GM18907 (cell line): Measurements from ENCODE around the gene SEMA4C.

Source experiments
- ATAC-seq: cut with Tn5 transposase; IDR thresholded peaks from one replicate; pipeline ENCODE4 v1.9.1; 2021; ENCODE audit warnings: mild to moderate bottlenecking, moderate library complexity; ENCODE audit not compliant: unreplicated experiment

The SEMA4C gene, protein sequence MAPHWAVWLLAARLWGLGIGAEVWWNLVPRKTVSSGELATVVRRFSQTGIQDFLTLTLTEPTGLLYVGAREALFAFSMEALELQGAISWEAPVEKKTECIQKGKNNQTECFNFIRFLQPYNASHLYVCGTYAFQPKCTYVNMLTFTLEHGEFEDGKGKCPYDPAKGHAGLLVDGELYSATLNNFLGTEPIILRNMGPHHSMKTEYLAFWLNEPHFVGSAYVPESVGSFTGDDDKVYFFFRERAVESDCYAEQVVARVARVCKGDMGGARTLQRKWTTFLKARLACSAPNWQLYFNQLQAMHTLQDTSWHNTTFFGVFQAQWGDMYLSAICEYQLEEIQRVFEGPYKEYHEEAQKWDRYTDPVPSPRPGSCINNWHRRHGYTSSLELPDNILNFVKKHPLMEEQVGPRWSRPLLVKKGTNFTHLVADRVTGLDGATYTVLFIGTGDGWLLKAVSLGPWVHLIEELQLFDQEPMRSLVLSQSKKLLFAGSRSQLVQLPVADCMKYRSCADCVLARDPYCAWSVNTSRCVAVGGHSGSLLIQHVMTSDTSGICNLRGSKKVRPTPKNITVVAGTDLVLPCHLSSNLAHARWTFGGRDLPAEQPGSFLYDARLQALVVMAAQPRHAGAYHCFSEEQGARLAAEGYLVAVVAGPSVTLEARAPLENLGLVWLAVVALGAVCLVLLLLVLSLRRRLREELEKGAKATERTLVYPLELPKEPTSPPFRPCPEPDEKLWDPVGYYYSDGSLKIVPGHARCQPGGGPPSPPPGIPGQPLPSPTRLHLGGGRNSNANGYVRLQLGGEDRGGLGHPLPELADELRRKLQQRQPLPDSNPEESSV

DNA sequence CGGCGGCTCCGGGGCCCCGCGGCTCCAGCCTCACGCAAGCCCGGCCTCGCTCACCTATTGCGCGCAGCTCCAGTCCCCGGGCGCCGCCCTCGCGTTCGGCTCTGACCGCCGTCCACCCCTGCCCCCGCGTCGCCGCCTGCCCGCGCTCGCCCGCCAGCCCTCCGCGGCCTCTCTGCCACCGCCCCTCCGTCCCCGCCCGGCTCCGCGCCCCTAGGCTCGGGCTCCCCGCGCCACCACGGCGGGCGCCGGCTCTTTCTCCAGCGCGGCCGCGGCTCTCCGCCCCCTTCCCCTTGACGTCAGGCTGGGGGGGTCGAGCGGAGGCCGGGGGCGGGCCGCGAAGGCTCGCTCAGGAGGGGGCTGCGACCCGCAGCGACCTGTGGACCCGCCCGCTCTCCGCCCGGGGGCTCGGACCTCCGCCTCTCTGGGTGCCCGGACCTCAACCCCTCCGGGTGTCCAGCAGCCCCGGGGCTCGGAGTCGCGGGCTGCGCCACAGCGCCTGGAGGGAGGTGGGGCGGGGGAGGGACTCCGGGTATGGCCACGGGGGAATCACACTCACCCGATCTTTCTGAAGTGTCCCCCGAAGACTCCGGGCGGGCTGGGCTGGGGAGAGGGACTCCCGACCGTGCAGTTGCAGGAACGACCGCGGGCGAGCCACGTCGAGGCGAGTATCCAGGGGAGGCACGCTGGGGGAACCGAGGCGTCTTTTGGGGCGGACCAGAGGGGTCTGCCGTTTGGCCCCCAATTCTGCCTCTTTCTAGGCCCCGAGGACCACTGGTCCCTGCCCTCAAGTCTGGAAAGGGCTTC is at the start of gene SEMA4C:
TSS of gene SEMA4C (minus strand) at position 259 of the 804 bp plus-strand sequence. CDS start 2,194 bp downstream, outside the sequence.
- ATAC-seq, result no peak

DNA sequence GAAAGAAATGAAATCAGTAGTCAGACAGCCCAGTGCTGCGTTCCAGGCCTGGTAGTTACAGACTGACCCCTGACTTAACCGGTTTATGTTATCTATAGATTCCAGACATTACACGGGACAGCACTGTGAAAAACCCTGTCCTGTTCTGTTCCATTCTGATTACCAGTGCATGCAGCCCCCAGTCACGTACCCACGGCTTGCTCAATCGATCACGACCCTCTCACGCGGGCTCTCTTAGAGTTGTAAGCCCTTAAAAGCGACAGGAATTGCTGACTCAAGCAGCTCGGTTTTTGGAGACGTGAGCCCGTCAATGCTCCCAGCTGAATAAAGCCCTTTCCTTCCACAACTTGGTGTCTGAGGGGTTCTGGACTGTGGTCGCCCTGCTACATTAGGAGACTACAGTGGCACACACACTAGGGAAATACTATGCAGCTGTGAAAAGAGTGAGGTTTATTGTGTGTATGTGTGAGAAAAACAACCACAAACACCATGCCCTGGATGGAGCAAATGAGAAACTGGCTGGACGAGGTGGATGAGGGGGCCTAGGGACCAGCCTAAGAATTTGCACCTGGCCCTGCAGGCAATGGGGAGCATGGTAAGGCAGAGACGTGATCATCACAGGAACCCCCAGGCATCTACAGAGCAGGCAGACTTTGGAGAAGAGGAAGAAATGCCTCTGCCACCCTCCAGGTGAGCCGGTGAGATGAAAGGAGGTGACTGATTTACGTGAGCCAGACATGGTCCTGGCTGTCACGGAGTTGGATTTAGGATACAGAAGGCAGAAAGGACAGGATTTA is 49.1 kb upstream of the SEMA4C start:
- ATAC-seq, result no peak

DNA sequence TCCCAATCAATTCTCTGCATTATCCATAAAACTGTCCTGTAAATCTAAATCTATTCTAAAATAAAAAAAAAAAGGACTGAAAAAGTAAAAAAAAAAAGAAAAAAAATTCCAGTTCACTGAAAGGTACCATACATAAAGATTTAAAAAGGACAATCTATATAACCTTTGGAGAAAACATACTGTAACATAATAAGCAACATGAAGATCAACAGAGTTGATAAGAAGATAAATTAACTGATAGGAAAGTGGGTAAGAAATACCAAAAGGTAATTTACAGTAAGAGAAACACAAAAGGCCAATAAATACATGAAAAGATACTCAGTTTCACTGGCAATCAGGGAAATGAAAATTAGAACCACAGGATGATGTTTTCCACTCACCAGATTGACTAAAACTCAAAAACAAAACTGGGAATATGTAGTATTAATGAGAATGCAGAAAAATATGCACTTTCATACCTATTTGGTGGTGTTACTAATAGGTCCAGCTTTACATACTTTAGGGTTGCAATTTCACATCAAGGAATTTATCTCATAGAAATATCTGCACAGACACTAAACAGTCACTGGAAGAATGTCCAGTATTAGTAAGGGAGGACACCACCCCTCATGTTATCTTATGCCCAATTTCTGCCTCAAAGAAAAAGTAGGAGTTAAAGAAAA is 48.3 kb upstream of the SEMA4C start:
- no peak for ATAC-seq

DNA sequence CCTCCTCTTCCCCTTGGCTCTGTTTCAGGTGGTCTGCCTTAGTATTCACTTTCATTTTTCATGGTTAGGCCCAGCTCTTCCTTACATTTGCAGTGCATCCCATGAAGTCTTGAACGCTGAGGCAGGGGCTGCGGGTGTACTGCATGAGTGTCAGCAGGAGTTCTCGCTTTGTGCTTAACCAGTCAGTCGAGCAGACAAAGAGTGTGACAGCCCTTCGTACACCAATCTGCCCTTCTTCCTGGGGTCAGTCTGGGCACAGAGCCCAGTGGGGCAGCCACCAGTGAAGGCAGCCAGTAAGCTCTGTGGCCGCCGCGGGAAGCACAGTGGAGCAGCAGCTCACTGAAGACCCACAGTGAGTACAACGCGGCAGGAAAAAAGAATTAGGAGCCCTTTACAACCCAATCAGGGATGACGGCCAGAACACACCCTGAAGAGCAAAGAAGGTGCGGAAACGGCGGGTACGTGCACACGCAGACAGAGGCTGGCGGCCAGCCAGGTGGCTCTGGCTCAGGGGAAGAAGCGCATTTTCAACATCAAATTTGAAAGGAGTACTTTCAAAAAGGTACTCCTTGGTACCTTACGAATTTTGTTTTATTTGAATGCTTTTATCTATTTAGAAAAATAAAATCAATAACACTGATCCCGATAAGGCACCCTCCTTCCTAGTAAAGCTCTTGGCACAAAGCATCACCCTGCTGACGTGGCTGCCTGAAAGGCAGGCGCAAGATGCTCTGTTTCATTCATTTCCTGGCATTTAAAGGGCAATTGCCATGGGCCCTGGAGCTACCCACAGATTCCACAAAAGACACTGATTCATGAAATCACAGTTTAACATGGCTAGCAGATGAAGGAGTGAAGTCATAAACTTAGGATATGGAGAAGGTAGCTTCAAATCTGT is 47.0 kb upstream of the SEMA4C start:
- ATAC-seq, result no peak

DNA sequence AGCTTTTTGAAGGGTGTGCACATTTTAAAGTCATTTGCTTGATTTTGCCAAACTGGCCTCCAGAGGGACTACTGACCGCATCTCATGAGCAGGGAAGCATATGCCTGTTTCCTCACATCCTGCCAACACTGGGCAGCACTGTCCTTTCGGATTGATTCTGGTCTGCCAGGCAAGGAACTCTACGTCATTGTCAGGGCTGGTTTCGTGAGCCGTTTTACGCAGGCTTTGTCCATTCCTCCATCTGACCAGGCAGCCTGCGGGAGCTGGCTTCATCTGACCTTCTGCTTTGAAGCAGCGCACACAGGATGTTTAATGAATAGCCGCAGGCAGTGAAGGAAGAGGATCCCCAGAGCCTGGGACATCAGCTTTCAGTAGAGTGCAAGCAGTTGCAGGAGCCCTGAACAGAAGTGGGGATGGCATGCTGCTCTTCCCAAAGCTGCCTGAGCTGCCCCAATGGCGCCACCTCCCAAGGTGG is 46.3 kb upstream of the SEMA4C start:
- no peak for ATAC-seq

DNA sequence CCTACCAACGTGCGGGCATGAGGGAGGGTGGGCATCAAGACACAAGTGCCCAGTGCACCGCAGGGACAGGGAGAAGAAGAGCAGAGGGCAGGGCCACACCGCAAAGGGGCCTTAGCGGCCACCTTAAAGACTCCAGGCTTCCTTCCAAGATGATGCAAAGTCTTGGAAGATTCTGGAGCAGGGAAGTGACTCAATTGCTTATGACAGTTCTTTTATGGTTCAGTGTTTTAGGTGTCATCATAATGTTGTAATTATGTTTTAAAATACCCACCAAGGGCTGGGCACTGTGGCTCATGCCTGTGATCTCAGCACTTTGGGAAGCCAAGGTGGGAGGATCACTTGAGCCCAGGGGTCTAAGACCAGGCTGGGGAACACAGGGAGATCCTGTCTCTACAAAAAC is 44.5 kb upstream of the SEMA4C start:
- no peak for ATAC-seq

DNA sequence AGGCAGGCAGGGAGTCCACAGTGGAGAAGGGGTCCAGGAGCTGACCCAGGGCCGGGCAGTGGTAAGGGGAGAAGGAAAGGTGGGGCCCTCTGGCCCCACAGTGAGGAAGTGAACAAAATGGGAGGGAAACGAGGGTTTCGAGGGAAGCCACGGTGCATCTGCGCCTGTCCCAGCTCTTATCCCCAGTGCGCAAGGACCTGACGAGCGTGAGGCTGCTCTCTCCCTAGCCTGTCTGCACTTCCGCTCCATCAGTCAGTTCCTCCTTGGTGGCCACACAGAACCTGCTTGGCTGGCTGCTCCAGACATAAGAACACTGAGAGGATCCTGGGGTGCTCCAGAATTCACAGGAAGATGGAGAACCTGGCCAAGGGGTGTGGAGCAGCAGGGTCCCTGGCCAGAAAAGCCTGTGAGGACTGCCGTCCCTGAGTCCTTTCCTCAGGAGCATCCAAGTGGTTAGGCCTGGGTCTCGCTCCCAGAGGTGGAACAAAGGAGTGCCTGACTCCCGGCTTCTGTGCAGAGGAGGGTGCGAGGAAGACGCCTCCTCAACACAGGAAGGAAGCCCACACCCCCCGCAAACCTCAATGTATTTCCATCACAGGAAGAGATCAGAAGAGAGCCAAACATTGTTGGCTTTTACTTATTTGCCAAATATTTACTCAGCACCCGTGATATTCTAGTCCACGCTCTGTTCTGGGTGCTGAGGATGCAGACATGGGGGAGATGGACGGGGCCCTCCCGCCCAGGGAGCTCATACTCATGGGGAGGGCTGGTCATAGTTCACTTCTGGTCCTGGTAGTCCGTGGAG is 43.7 kb upstream of the SEMA4C start:
- no peak for ATAC-seq

DNA sequence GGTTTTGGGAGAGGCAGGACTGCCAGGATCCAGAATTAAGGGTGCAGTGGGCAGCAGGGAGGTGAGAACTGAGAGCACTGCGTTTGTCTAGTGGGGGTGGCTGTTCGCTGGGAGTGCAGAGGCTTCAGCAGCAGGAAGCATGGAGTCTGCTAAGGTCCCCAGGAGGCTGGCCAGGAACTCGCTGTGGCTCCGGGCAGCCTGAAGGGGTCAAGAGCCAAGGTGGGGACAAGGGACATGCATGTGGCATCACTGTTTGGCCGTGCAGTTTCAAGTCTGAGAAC is 43.2 kb upstream of the SEMA4C start:
- ATAC-seq, result no peak

DNA sequence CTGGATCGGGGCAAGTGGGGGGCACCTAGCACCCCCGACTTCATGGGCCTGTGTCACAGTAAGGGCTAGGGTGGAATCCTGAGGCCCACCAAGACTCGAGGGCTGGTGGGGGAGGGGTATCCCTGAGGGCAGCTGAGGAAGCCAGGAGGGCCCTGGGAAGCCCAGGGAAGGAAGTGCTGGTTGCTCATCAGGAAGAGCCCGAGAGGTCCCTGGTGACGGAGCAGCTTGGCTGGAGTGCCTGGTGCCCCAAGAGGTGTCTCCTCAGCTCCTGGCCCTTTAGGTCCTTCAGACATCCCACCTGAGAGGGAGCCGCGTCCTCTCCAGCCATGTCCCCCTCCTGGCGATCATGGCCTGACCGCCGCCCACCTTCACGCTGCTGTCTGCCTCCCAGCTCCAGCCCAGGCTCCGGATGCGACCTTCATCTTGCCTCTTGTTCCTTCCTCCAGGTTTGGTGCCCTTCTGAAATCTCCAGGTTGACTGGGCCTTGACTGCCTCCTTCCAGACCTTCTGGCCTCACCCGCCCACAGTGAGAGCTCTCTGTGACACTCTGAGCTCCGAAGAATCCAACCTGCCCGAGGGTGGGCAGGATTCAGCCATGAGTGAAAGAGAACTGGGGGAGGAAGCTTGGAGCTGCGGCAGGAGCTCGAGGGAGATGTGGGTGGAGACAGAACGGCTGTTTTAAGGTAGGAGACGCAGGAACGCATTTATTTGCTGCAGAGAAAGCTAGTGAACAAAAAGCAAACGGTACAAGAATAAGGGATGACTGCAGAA is 42.7 kb upstream of the SEMA4C start:
- ATAC-seq, result no peak

DNA sequence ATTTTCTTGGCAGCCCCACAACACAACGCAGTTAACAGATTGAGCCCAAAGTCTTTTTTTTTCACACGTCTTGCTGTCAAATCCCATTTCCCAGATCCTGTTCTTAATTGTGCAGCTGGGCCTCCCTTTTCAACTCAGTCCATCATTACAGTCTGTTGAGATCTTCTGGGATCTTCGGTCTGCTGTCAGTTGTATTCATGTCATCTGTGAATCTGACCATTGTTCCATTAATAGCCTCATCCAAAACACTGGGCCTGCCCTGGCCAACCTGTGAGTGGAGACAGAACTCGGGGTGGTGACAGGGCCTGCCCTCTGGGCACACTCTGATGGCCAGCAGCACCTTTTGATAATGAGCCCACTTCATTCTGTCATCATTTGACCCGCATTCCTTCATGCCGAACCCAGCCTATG is 39.7 kb upstream of the SEMA4C start:
- ATAC-seq, result no peak

DNA sequence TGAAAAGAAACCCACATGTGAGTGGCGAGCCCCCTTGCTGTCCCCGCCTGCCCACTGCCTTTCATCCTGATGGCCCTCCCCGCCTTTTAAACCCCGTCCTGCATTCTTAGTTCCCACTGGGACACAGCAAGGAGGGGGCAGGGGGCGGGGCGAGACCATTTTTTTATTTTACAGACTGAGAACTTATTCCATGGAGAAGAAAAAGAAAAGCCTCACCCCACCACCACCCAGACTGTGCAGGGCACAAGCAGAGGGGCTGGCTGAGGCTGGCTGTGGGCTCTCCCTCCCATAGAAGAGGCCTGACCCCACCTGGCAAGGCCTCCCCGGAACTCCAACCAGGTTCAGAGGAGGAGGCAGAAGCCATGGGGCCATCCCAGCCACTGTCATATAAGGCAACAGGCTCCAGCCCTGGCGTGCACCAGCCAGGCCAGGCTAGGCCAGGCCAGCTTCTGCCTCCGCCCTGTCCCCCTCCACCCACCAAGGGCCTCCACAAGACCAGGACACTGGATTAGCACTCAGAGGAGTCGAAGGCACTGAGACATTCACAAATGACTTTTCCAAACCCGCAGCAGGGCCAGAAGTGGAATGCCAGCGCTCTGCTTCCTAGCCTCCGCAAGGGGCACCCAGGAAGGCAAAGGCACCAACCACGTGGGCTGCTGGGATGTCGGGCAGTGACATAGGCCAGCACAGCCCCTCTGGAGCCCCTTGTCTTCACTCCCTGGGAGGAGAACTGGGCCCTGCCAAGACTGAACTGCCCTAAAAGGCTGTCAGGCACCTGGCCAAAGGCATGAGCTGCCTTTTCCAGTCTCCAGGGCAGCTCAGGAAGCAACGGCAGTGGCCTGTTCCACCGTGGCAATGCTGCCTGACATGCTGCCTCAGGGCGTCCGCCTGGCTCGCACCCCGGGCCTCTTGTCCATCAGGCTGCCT is 37.5 kb upstream of the SEMA4C start:
- ATAC-seq, result no peak

DNA sequence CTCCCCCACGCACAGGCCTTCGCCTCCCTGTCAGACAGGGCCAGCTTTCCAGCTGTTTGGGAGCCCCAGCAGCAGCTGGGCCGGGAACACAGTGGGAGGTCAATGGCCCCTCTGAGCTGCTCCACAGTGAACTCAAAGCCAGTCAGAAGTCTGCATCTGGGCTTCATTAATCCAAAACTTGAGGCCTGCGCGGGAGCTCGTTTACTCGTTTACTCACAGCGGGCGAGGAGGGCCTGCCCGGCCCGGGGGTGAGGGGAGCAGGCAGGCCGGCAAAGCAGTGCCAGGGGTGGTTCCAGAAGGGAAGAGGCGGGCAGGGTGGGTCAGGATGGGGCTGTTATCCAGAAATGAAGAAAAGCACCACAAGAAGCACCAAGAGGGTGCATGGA is 36.8 kb upstream of the SEMA4C start:
- ATAC-seq, result no peak

DNA sequence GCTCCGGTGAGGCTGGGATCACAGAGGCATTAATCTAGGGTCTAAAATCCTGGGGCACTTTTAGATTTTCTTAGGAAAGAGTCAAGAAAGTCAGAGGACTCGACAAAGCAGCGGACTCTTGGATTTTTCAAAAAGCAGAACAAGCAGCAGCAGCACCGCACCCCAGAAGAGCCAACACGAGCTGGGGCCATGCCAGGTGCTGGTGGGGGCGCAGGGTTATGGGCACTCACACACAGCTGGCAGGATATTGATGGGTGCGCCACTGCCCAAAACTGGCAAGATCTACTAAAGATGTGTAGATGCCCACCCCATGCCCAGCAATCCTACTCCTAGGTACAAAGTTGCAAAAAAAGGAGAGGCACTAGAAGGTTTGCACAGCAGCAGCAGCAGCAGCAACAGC is 33.9 kb upstream of the SEMA4C start:
- ATAC-seq, result no peak

DNA sequence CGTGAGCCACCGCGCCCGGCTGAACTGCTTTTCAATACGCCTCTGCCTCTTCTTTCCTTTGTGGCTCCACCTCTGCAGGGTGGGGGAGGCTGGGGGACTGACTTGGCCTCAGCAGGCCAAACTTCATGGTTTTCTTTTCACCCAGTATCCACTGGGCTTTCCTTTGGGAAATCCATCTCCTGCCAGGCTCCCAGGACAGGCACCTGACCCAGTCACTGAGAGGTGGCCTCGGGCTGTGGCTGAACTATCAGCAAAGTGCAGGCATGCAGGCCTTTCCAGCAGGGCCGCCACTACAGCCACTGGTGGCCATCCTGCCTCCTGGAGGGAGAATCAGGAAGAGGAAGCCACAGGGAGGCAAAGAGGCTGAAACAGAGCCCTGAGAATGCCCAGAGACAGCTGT is 33.4 kb upstream of the SEMA4C start:
- no peak for ATAC-seq

DNA sequence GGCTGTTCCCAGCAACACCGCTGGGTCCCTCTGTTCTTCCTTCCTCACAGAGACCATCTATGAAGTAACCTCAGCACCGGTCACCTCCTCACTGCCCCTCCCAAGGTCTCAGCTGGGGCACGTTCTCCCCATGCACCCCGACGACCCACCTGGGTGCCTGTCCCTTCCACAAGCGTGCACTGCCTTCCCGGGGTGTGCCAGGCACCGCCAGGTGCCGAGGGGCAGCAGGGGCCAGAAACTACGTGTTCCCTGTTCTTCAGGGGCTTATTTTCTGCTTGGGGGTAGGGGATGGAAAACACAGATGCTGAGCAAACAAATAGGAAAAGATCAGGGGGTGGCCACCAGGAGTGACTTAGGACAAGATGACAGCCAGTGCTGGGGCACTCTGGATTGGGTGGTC is 30.4 kb upstream of the SEMA4C start:
- no peak for ATAC-seq

DNA sequence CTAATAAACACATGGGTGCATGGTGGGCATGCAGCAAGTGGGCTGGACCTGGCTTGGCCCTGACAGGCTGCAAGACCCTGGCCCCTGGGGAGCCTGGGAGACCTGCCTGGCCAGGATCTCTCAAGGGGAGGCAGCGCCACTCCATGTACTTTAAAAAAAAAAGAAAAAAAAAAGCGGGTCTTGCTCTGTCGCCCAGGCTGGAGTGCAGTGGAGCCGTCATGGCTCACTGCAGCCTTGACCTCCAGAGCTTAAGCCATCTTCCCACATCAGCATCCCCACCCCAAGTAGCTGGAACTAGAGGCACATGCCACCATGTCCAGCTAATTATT is 29.5 kb upstream of the SEMA4C start:
- ATAC-seq, result no peak
